ENCODE measurements around the gene LATS2.

The LATS2 gene

GRCh38 chr13:21079221-21079620 lies 17.8 kb upstream of the LATS2 start:
- Mint-ChIP-seq H3K36me3 (no peaks in the 10 kb centered on the region), H3K4me1 (ENCODE audit: low read depth) (peaks cover 12% of the 10 kb centered on the region), H3K27me3 (no peaks in the 10 kb centered on the region), H3K27ac (no peak overlapping the region), H3K4me3 (no peak overlapping the region), H3K9me3 (ENCODE audit: low read depth) (no peaks in the 10 kb centered on the region)

GRCh38 chr13:21078501-21078900 lies 17.1 kb upstream of the LATS2 start:
- no peaks in the 10 kb centered on the region for H3K36me3 Mint-ChIP-seq
- peaks cover 14% of the 10 kb centered on the region for H3K4me1 Mint-ChIP-seq (ENCODE audit: low read depth)
- H3K4me3 Mint-ChIP-seq: no peak overlapping the region
- no peaks in the 10 kb centered on the region for H3K9me3 Mint-ChIP-seq (ENCODE audit: low read depth)
- no peak overlapping the region for H3K27ac Mint-ChIP-seq
- H3K27me3 Mint-ChIP-seq: no peaks in the 10 kb centered on the region

DNA sequence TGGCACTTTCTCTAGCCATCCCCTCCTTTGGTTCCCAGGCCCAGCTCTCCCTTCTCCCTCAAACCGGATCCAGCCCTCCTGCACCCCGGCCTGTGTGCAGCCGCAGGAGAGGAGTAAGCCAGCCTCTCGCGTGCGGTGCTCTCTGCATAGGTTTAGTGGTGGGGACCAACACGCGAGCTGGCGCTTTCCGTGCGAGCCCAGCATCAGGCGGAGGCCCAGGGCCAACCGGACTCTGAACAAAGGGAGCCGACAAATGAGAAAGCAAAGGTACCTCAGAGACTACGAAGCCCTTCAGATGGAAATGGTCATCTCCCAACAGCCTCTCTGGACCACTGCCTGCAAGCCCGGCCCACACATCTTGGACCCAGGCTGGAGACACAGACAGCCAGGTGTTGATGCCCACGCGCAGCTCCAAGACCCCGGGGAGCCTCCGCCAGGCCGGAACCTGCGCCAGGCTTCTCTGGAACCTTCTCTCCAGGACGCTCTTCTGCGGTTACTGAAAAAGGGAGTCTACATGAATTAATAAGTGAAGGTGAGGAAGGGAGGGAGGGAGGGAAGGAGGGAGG lies 16.5 kb upstream of the LATS2 start:
- Mint-ChIP-seq H3K36me3 (no peaks in the 10 kb centered on the region), H3K9me3 (ENCODE audit: low read depth) (no peaks in the 10 kb centered on the region), H3K27me3 (no peaks in the 10 kb centered on the region), H3K4me1 (ENCODE audit: low read depth) (peaks cover 14% of the 10 kb centered on the region), H3K27ac (no peak overlapping the region), H3K4me3 (peak overlapping the region; percentile 22)

GRCh38 chr13:21077076-21077787 lies 15.8 kb upstream of the LATS2 start:
- H3K27me3 Mint-ChIP-seq: no peaks in the 10 kb centered on the region
- H3K9me3 Mint-ChIP-seq (ENCODE audit: low read depth): no peaks in the 10 kb centered on the region
- peak overlapping the region; percentile 22 for H3K4me3 Mint-ChIP-seq
- H3K27ac Mint-ChIP-seq: no peak overlapping the region
- no peaks in the 10 kb centered on the region for H3K36me3 Mint-ChIP-seq
- H3K4me1 Mint-ChIP-seq (ENCODE audit: low read depth): peaks cover 14% of the 10 kb centered on the region

DNA sequence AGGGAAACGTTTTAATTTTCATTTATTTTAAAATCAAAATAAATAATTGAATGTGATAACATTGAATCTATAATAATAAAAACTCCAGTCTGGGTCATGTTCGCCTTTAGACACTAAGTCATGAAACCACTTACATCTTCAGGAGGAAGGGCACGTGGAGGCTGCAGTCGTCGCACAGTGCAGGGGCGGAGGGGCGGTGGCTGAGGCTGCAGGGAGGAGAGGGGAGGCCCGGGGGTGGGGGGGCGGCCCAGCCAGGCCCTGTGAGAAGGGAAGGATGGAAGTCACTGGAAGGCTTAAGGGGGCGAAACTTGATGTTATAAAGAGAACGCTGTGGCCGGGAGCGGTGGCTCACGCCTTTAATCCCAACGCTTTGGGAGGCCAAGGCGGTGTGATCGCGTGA lies 14.9 kb upstream of the LATS2 start:
- no peaks in the 10 kb centered on the region for H3K9me3 Mint-ChIP-seq (ENCODE audit: low read depth)
- H3K27me3 Mint-ChIP-seq: no peaks in the 10 kb centered on the region
- no peaks in the 10 kb centered on the region for H3K36me3 Mint-ChIP-seq
- no peak overlapping the region for H3K27ac Mint-ChIP-seq
- H3K4me1 Mint-ChIP-seq (ENCODE audit: low read depth): peaks cover 17% of the 10 kb centered on the region
- no peak overlapping the region for H3K4me3 Mint-ChIP-seq

DNA sequence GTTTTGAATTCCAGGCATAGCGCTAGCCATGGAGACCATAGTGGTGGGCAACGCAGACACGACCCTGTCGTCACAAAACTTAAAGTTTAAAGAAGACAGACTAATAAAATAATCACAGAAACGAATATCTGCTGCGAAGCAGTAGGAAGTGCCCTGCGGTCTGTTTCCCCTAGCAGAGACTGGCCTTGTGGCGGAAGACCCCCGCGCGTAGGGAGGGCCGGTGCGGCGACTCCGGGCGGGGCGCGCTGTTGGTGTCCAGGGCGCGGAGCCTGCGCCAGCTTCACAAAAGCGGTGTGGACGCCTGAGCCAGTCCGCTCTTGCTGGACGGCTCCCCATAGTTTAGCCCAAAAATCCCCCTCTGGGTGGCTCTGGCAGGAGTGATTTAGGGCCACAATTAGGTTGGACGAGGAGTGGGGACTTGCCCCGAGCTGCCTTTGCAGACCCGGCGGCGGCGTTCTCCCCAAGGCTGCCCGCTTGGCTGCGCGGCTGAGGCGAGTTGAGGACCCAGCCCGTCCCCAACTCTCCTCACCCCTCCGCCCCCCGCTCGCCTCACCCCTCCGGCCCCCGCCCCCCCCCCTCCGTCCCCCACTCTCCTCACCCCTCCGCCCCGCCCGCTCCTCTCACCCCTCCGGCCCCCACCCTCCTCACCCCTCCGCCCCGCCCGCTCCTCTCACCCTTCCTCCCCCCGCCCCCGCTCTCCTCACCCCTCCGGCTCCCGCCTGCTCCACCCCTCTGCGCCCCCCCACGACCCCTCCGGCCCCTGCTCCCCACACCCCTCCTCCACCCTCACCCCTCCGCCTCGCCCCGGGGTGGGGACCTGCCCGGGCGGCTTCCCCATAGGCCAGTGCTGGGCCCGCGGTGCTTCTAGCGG lies 14.2 kb upstream of the LATS2 start:
- Mint-ChIP-seq H3K9me3 (ENCODE audit: low read depth) (no peaks in the 10 kb centered on the region), H3K27ac (peak overlapping the region; percentile 78), H3K4me1 (ENCODE audit: low read depth) (peaks cover 20% of the 10 kb centered on the region), H3K36me3 (no peaks in the 10 kb centered on the region), H3K4me3 (peak overlapping the region; percentile 85), H3K27me3 (no peaks in the 10 kb centered on the region)

GRCh38 chr13:21075011-21075378 lies 13.6 kb upstream of the LATS2 start:
- Mint-ChIP-seq H3K36me3 (no peaks in the 10 kb centered on the region), H3K27me3 (no peaks in the 10 kb centered on the region), H3K27ac (peak overlapping the region; percentile 78), H3K9me3 (ENCODE audit: low read depth) (no peaks in the 10 kb centered on the region), H3K4me1 (ENCODE audit: low read depth) (peaks cover 20% of the 10 kb centered on the region), H3K4me3 (peak overlapping the region; percentile 85)

- Mint-ChIP-seq H3K4me1 (ENCODE audit: low read depth) (peaks cover 20% of the 10 kb centered on the region), H3K9me3 (ENCODE audit: low read depth) (no peaks in the 10 kb centered on the region), H3K4me3 (peak overlapping the region; percentile 85), H3K27me3 (no peaks in the 10 kb centered on the region), H3K27ac (no peak overlapping the region), H3K36me3 (no peaks in the 10 kb centered on the region)
Measured at GRCh38 chr13:21074546-21074945, 13.2 kb upstream of the LATS2 start.

DNA sequence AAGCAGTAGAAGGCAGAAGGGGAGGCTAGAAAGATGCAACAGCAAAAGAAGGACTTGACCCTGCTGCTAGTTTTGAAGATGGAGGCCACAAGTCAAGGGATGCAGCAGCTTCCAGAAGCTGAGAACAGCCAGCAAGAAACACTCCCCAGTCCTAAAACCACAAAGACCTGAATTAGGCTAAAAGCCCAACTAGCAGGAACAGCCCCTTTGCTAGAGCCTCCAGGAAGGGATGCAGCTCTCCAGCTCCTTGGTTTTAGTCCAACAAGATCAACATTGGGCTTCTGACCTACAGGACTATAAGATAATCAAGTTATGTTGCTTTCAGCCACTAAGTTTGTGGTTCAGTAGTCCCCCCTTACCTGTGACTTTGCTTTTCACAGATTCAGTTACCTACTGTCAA lies 10.5 kb upstream of the LATS2 start:
- Mint-ChIP-seq H3K27ac (no peak overlapping the region), H3K27me3 (no peaks in the 10 kb centered on the region), H3K4me1 (ENCODE audit: low read depth) (peaks cover 20% of the 10 kb centered on the region), H3K36me3 (no peaks in the 10 kb centered on the region), H3K4me3 (no peak overlapping the region), H3K9me3 (ENCODE audit: low read depth) (no peaks in the 10 kb centered on the region)

- Mint-ChIP-seq H3K36me3 (no peaks in the 10 kb centered on the region), H3K27me3 (no peaks in the 10 kb centered on the region), H3K9me3 (ENCODE audit: low read depth) (no peaks in the 10 kb centered on the region), H3K4me3 (no peak overlapping the region), H3K4me1 (ENCODE audit: low read depth) (peaks cover 20% of the 10 kb centered on the region), H3K27ac (no peak overlapping the region)
Measured at GRCh38 chr13:21071015-21071414, 9.6 kb upstream of the LATS2 start.

GRCh38 chr13:21069561-21070004 lies 8.2 kb upstream of the LATS2 start:
- no peak overlapping the region for H3K27ac Mint-ChIP-seq
- H3K27me3 Mint-ChIP-seq: no peaks in the 10 kb centered on the region
- H3K4me3 Mint-ChIP-seq: no peak overlapping the region
- no peaks in the 10 kb centered on the region for H3K9me3 Mint-ChIP-seq (ENCODE audit: low read depth)
- peaks cover 12% of the 10 kb centered on the region for H3K4me1 Mint-ChIP-seq (ENCODE audit: low read depth)
- H3K36me3 Mint-ChIP-seq: no peaks in the 10 kb centered on the region

GRCh38 chr13:21067848-21068247 lies 6.5 kb upstream of the LATS2 start:
- Mint-ChIP-seq H3K9me3 (ENCODE audit: low read depth) (no peaks in the 10 kb centered on the region), H3K4me1 (ENCODE audit: low read depth) (peaks cover 6% of the 10 kb centered on the region), H3K36me3 (no peaks in the 10 kb centered on the region), H3K27ac (no peak overlapping the region), H3K27me3 (peaks cover 6% of the 10 kb centered on the region), H3K4me3 (no peak overlapping the region)

DNA sequence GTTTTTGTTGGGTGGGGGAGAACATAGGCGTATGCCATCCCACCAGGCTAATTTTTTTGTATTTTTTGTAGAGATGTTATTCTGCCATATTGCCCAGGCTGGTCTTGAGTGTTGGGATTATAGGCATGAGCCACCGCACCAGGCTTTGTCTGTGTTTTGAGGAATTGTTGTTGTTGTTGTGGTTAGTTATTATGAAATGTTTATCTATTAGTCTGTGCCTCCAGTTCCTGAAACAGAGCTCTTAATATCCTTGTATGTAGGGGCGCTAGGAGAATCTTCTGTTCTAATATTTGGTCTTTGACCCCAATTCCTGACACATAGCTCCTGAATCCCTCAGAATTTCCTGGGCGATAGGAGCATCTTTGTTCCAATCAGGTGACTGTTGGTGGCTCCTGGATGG lies 5.6 kb upstream of the LATS2 start:
- peaks cover 4% of the 10 kb centered on the region for H3K4me1 Mint-ChIP-seq (ENCODE audit: low read depth)
- H3K36me3 Mint-ChIP-seq: no peaks in the 10 kb centered on the region
- no peaks in the 10 kb centered on the region for H3K9me3 Mint-ChIP-seq (ENCODE audit: low read depth)
- peaks cover 9% of the 10 kb centered on the region for H3K27me3 Mint-ChIP-seq
- no peak overlapping the region for H3K27ac Mint-ChIP-seq
- H3K4me3 Mint-ChIP-seq: no peak overlapping the region

- Mint-ChIP-seq H3K4me3 (no peak overlapping the region), H3K4me1 (ENCODE audit: low read depth) (peaks cover 3% of the 10 kb centered on the region), H3K36me3 (no peaks in the 10 kb centered on the region), H3K27ac (no peak overlapping the region), H3K27me3 (peaks cover 11% of the 10 kb centered on the region), H3K9me3 (ENCODE audit: low read depth) (no peaks in the 10 kb centered on the region)
Measured at GRCh38 chr13:21065686-21066085, 4.3 kb upstream of the LATS2 start.

GRCh38 chr13:21063031-21063430 lies 1.6 kb upstream of the LATS2 start:
- H3K4me3 Mint-ChIP-seq: peak overlapping the region; percentile 73
- peaks cover 5% of the 10 kb centered on the region for H3K4me1 Mint-ChIP-seq (ENCODE audit: low read depth)

More at GRCh38 chr13:21063031-21063430, 1.6 kb upstream of the LATS2 start:
- Mint-ChIP-seq H3K9me3 (ENCODE audit: low read depth) (no peaks in the 10 kb centered on the region), H3K27ac (peak overlapping the region; percentile 17), H3K36me3 (no peaks in the 10 kb centered on the region), H3K27me3 (peaks cover 11% of the 10 kb centered on the region)

All from activated naive CD8-positive, alpha-beta T cell (primary cell).